H7 (cell line): ENCODE measurements around the gene NTMT2. TPM values are rescaled to one million over a fixed set of nuclear protein-coding genes. Genes with fewer than 3 reads are reported as not detected.

Experiments used
- DNase-seq: peaks from one replicate; pipeline ENCODE4 v3.0.0; 2012
- H3K27me3 ChIP-seq: 2 replicates; pipeline ENCODE4 v1.6.0; 2011; ENCODE audit warnings: mild to moderate bottlenecking, low read length; ENCODE audit not compliant: control insufficient read depth, insufficient read depth
- H3K36me3 ChIP-seq: replicated peaks from 2 replicates; pipeline ENCODE4 v1.5.1; 2011; ENCODE audit warnings: low read length; ENCODE audit not compliant: control insufficient read depth, insufficient read depth
- H3K4me3 ChIP-seq: 2 replicates; pipeline ENCODE4 v1.5.1; 2011; ENCODE audit warnings: low read depth, mild to moderate bottlenecking, control low read depth, low read length, moderate library complexity; ENCODE audit not compliant: insufficient read depth
- total RNA-seq: library from RNA; depleted of rRNA; stranded (reverse); fragments of >200 nt; shearing (Covaris generic); gene quantifications from 2 replicates; pipeline ENCODE4 v1.2.3, GENCODE V29; 2014

Gene NTMT2
- total RNA-seq, 1 experiment from 2014 or later: 0.28 TPM

- DNase-seq: no peak
- Histone ChIP-seq H3K27me3 (no peaks in the 10 kb centered on the region), H3K36me3 (no peaks in the 10 kb centered on the region), H3K4me3 (no peak overlapping the region)
Measured at GRCh38 chr1:170175041-170175440, 29.3 kb downstream of the NTMT2 start.

GRCh38 chr1:170175484-170175883 lies 29.7 kb downstream of the NTMT2 start:
- DNase-seq: no peak
- Histone ChIP-seq H3K4me3 (no peak overlapping the region), H3K36me3 (no peaks in the 10 kb centered on the region), H3K27me3 (no peaks in the 10 kb centered on the region)

GRCh38 chr1:170176772-170177171 lies 31.0 kb downstream of the NTMT2 start:
- Histone ChIP-seq H3K27me3 (no peaks in the 10 kb centered on the region), H3K36me3 (no peaks in the 10 kb centered on the region), H3K4me3 (no peak overlapping the region)
- DNase-seq: no peak

GRCh38 chr1:170182442-170182841 lies 36.7 kb downstream of the NTMT2 start:
- no peak for DNase-seq
- Histone ChIP-seq H3K4me3 (no peak overlapping the region), H3K27me3 (no peaks in the 10 kb centered on the region), H3K36me3 (no peaks in the 10 kb centered on the region)

- no peaks in the 10 kb centered on the region for H3K36me3 ChIP-seq
- no peak overlapping the region for H3K4me3 ChIP-seq
- DNase-seq: no peak
- no peaks in the 10 kb centered on the region for H3K27me3 ChIP-seq
Measured at GRCh38 chr1:170192546-170192945, 46.8 kb downstream of the NTMT2 start.

GRCh38 chr1:170194451-170194850 lies 48.7 kb downstream of the NTMT2 start:
- H3K27me3 ChIP-seq: no peaks in the 10 kb centered on the region
- no peak overlapping the region for H3K4me3 ChIP-seq
- DNase-seq: no peak
- H3K36me3 ChIP-seq: no peaks in the 10 kb centered on the region

- Histone ChIP-seq H3K27me3 (no peaks in the 10 kb centered on the region), H3K36me3 (no peaks in the 10 kb centered on the region), H3K4me3 (no peak overlapping the region)
- no peak for DNase-seq
Measured at GRCh38 chr1:170196490-170197236, 50.9 kb downstream of the NTMT2 start.

GRCh38 chr1:170198090-170198489 lies 52.3 kb downstream of the NTMT2 start:
- Histone ChIP-seq H3K36me3 (no peaks in the 10 kb centered on the region), H3K27me3 (no peaks in the 10 kb centered on the region), H3K4me3 (no peak overlapping the region)
- no peak for DNase-seq

GRCh38 chr1:170198584-170198983 lies 52.8 kb downstream of the NTMT2 start:
- DNase-seq: no peak
- Histone ChIP-seq H3K36me3 (no peaks in the 10 kb centered on the region), H3K4me3 (no peak overlapping the region), H3K27me3 (no peaks in the 10 kb centered on the region)

GRCh38 chr1:170200161-170200560 lies 54.4 kb downstream of the NTMT2 start:
- no peaks in the 10 kb centered on the region for H3K36me3 ChIP-seq
- H3K27me3 ChIP-seq: no peaks in the 10 kb centered on the region
- no peak for DNase-seq
- no peak overlapping the region for H3K4me3 ChIP-seq

GRCh38 chr1:170200621-170201397 lies 55.0 kb downstream of the NTMT2 start:
- no peaks in the 10 kb centered on the region for H3K36me3 ChIP-seq
- DNase-seq: no peak
- H3K4me3 ChIP-seq: no peak overlapping the region
- no peaks in the 10 kb centered on the region for H3K27me3 ChIP-seq

- Histone ChIP-seq H3K4me3 (no peak overlapping the region), H3K27me3 (no peaks in the 10 kb centered on the region), H3K36me3 (no peaks in the 10 kb centered on the region)
- no peak for DNase-seq
Measured at GRCh38 chr1:170203693-170204092, 57.9 kb downstream of the NTMT2 start.

GRCh38 chr1:170204121-170204520 lies 58.4 kb downstream of the NTMT2 start:
- no peak for DNase-seq
- no peaks in the 10 kb centered on the region for H3K27me3 ChIP-seq
- H3K36me3 ChIP-seq: no peaks in the 10 kb centered on the region
- no peak overlapping the region for H3K4me3 ChIP-seq

- Histone ChIP-seq H3K27me3 (no peaks in the 10 kb centered on the region), H3K36me3 (no peaks in the 10 kb centered on the region), H3K4me3 (no peak overlapping the region)
- no peak for DNase-seq
Measured at GRCh38 chr1:170205301-170205700, 59.5 kb downstream of the NTMT2 start.

- DNase-seq: no peak
- no peak overlapping the region for H3K4me3 ChIP-seq
- H3K36me3 ChIP-seq: no peaks in the 10 kb centered on the region
- no peaks in the 10 kb centered on the region for H3K27me3 ChIP-seq
Measured at GRCh38 chr1:170209125-170209524, 63.4 kb downstream of the NTMT2 start.
